Fibroblast of skin of back (primary cell): ENCODE data around the gene GRID2.

Experiments used
- DNase-seq: peaks from one replicate; pipeline ENCODE4 v3.0.0-alpha.2; 2013

Gene GRID2

DNA sequence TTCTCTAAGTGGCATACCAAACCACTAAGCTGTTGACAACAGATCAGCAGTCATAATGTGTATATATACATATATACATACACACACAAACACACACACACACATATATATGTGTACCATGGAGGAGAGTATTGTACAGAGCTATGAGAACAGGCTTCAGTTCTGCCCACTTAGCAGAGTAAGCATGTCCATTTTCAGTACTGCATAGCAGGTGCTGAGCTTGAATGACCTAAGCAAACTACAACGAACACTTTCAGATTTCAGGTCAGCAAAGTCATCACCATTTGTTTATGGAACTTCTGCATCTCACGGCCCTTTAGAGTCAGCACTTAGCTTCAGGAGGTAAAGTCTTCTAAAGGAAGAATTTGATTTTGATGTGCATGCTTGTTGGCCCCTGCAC is 789.0 kb downstream of the GRID2 start:
- no peak for DNase-seq

- no peak for DNase-seq
Measured at GRCh38 chr4:93103042-93103441, 799.3 kb downstream of the GRID2 start.

DNA sequence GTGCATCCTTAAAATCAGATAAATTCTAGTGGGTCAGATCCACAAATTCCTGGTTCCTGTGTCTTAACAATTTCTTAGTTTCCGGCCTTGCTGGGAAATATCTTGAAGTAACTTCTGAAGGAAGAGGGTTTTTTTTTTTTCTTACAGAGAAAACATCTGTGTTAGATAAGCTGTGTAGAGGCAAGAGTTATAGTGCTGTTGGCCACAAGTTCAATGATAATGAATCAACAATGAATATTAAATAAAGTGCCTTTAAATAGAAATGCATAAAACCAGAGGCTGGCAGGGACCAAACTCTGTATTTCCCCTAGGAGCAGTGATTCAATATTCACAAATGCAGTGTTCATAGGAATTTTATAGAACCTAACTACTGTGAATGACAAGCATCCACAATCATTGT is 812.9 kb downstream of the GRID2 start:
- no peak for DNase-seq

DNA sequence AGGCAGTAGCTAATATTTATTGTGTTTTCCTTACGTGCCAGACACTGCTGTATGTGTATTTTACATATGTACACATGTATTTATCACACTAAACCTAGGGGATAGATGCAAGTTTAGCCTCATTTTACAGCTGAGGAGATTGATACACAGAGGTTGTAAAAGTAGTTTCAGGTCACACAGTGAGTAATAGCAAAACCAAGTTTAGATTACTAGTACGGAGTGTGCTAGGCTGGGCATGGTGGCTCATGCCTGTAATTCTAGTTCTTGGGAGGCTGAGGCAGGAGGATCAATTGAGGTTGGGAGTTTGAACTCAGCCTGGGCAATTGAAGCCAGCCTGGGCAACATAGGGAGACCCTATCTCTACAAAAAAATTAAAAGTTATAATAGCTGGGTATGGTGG is 823.7 kb downstream of the GRID2 start:
- DNase-seq: no peak

- no peak for DNase-seq
Measured at GRCh38 chr4:93132631-93133030, 828.9 kb downstream of the GRID2 start.

DNA sequence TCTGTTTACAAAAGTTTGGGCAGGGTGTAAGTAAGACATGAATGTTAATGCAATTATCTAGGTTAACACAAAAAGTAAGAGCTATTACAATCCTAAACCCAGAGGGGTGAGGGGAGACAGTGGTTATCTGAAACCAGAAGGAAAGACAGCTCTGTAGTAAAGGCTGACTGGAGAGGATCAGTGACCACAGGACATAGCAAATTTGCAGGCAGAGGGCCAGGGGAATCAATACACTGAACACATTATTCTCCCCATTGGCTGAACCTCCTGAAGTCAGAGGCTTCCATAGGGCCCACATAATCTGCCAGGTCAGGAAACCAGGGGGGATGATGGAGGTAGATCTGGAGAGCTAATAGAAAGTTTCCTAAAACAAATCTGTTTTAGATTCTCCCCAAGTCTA is 835.4 kb downstream of the GRID2 start:
- DNase-seq: no peak

- DNase-seq: no peak
Measured at GRCh38 chr4:93143902-93144301, 840.1 kb downstream of the GRID2 start.

- DNase-seq: no peak
Measured at GRCh38 chr4:93144644-93145043, 840.9 kb downstream of the GRID2 start.

DNA sequence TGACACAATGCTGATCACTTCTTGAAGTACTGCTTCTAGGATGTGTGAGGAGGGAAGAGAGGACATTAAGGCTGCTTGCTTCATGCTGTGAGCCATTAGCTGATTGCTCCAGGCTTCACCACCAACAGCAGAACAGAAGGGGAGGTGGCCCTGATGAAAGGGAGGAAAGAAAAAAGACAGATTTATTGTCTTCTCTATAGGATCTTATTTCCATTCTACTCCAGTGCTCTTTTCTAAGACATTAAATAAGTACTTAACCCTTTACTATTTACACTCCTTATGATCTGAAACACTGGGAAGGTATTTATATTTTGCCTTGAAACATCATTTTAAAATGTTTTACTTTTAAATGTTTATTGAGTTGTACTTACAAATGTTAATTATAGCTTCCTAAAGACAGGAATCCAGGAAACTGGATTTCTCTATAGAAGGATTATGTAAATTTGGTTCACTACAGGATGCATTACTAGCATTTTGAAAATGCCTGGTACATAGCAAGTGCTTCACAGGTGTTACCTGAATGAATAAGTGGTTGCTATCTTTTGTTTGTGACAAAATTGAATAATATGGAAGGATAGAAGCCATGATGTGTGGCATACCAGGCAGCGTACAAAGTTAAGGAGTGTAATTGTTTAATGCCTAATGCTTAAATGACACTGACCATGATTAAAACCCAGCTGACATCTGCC is 843.9 kb downstream of the GRID2 start:
- no peak for DNase-seq

- DNase-seq: no peak
Measured at GRCh38 chr4:93152491-93152890, 848.7 kb downstream of the GRID2 start.

DNA sequence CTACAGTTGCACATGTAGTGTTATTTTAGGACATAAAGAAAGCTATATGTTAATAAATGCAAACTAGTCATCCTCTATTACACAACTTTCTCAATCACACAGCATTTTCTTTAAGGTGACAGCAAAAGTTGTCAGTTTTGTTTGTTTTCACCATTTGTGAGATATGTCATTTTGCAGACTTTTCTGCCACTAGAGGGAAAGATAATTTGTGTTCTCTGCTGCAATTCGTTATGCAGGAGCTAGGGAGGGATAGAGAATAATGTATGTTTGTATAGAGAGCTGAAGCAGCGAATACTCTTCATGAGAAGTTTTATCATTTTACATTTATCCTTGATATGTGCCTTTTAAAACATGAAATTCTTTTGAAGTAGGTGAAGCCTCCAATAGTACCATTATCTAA is 854.2 kb downstream of the GRID2 start:
- no peak for DNase-seq

- no peak for DNase-seq
Measured at GRCh38 chr4:93168053-93168452, 864.3 kb downstream of the GRID2 start.

DNA sequence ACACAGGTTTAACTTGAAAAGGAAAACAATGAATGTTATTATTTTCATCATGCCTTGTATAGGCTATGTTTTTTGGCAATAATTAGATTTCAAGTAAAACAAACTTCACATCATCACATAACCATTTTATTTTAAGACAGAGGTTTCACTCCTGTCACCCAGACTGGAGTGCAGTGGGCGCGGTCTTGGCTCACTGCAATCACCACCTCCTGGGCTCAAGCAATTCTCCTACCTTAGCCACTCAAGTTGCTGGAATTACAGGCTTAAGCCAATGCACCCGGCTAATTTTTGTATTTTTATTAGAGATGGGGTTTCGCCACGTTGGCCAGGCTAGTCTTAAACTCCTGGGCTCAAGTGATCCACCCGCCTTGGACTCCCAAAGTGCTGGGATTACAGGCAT is 866.2 kb downstream of the GRID2 start:
- DNase-seq: no peak

DNA sequence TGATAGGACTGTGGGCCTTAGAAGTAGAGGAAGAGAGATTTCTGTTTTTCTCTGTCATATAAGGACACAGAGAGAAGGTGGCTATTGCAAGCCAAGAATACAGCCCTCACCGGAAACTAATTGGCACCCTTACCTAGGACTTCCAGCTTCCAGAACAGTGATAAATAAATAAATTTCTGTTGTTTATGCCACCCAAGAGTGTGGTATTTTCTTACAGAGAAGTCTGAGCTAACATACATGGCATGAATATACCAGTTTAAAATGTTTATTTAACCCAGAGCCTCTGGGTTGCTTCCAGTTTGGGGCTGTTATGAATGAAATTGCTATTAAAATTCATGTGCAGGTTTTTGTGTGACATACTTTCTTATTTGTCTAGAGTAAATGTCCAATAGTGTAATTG is 870.8 kb downstream of the GRID2 start:
- DNase-seq: no peak

DNA sequence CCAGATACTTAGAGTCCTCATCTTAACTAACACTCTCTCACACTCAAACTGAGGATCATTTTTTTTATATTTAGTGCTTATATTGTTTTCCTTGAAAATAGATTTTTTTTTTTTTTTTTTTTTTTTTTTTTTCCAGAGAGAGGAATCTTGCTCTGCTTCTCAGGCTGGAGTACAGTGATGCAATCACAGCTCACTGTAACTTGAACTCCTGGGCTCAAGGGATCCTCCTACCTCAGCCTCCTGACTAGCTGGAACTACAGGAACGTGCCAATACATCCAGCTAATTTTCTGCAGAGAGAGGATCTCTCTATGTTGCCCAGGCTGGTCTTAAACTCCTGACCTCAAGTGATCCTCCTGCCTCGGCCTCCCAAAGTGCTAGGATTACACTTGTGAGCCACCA is 874.5 kb downstream of the GRID2 start:
- DNase-seq: no peak

DNA sequence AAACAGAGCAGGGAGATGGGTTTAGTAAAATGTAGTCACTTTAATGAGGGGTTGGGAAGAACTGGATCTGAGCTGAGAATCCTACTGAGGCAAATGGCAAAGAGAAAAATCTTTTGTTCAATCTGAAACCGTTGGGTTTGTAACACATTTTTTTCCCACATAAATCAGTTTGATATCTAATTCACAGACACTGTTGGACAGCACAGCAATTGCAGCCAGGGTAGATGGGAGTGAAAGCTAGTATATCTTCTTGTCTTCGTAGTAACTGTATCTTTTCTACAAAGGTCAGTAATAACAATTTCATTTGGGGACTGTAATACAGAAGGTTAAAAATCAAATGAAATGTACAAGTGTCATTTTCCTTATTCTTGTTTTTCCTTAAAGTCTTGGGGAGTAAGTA is 875.3 kb downstream of the GRID2 start:
- DNase-seq: no peak

GRCh38 chr4:93182722-93183121 is 879.0 kb downstream of the GRID2 start:
- no peak for DNase-seq

GRCh38 chr4:93183576-93183975 is 879.8 kb downstream of the GRID2 start:
- no peak for DNase-seq

DNA sequence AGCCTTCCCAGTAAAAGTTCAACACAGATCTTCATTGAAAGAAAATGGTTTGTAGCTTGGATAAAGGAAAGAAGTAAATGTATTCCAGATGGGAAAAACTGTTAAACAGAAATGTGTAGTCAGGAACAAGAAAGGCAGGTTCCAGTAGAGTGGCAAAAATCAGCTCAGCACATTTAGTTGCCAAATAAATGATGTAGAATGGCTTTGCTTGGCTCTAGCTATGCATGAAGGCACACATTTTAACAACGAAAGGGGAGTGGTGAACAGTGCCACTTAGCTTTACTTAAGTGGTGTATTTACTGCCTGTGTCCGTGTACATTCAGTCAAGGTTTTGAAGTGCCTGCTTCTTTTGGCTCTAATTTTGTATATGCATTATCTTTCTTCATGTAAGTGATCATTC is 880.3 kb downstream of the GRID2 start:
- no peak for DNase-seq

- no peak for DNase-seq
Measured at GRCh38 chr4:93186846-93187245, 883.1 kb downstream of the GRID2 start.

- DNase-seq: no peak
Measured at GRCh38 chr4:93187466-93187865, 883.7 kb downstream of the GRID2 start.

DNA sequence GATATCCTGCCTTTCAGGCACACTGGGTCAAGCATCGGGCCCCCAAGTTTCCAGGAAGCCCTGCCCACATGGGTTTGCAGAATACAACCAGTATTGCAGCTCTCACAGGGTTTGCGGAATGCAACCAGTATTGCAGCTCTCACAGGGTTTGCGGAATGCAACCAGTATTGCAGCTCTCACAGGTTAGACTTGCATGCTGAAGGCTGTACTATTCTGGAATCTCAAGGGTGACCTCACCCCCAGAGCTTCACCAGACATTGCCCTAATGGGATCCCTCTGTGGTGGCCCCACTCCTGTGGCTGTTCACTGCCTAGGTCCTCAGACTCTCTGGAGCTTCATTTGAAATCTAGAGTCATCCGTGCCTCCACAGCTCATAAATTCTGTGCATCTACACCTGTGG is 884.1 kb downstream of the GRID2 start:
- DNase-seq: no peak

GRCh38 chr4:93199492-93199891 is 895.7 kb downstream of the GRID2 start:
- DNase-seq: peak; percentile 47

DNA sequence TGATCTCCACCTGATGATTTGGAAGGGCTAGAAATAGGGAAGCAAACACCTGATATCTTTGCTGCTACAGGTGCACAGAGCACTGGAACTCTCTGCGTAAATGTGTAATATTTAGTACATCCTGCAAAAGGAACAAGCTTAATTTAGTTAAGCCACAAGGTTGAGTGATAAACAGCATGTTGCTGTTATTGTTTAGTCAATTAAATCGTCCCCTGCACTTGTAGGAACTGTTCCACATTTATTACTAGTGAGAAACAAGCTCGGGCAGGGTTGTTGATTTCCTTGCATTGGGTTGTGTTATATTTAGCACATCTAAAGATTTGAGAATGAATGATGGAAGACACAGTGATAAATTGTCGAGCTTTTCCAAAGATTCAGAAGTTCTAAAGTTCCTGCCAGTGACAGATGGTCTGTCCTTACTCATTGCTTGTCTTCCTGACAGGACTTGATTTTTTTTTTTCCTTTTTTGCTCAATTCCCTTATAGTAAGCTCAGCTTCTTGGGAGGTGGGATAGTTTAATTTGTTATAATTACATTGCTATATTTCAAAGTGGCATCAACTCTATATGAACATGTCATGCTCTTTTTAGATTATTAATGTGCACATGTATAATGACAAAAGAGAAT is 897.8 kb downstream of the GRID2 start:
- DNase-seq: no peak

DNA sequence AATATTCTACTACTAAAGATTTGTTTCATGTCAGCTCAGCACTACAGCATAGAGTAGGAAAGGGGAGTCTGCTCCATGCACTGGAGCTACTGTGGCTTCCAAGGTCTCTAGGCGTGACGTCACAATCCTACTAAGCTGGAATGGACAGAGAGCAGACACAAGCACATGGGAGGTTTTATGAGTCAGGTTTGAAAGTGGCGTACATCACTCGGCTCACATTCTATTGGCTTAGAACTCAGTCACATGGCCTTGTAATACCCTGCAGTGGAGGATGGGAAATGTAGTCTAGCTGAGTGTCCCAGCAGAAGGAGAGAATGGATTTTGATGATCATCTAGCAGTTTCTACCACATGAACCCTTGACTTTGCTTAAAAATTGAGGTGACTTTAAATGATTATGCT is 899.9 kb downstream of the GRID2 start:
- DNase-seq: peak; percentile 10
